ENCODE data around the gene NAB2.

Gene NAB2

GRCh38 chr12:57085999-57086492, 2.9 kb upstream of the NAB2 start:
- H2AK5ac ChIP-seq (ENCODE audit: low read length) = no peak overlapping the region
- no peak overlapping the region for H4K8ac ChIP-seq (ENCODE audit: low read depth, low read length)
- peaks cover 6% of the 10 kb centered on the region for H3K79me1 ChIP-seq (ENCODE audit: low read length)
- H3K56ac ChIP-seq (ENCODE audit: low read length) = peak overlapping the region; percentile 83
- no CpG with 5 or more reads among the region's 12 CpGs for WGBS (ENCODE audit: extremely low coverage, insufficient coverage, low lambda C conversion rate)
- H3K18ac ChIP-seq (ENCODE audit: low read length) = peak overlapping the region; percentile 71
- peaks cover 4% of the 10 kb centered on the region for H3K4me1 ChIP-seq (ENCODE audit: control insufficient read depth, low read depth, low read length)
- peak overlapping the region; percentile 41 for H3K27ac ChIP-seq (ENCODE audit: low read depth, low read length)
- no peak overlapping the region for H2BK5ac ChIP-seq (ENCODE audit: low read length)
- no peak overlapping the region for H4K5ac ChIP-seq (ENCODE audit: low read length)
- H2BK120ac ChIP-seq (ENCODE audit: low read depth, low read length) = no peak overlapping the region
- H3K4ac ChIP-seq (ENCODE audit: low read depth, low read length) = no peak overlapping the region
- DNase-seq = peak; percentile 42
- H3K4me2 ChIP-seq (ENCODE audit: low read length) = peak overlapping the region; percentile 42
- H3K27me3 ChIP-seq (ENCODE audit: insufficient read depth, low read length, poor library complexity) = no peaks in the 10 kb centered on the region
- no peaks in the 10 kb centered on the region for H3K36me3 ChIP-seq (ENCODE audit: control insufficient read depth, insufficient read depth, low read length)
- H3K23ac ChIP-seq (ENCODE audit: low read length) = peak overlapping the region; percentile 67
- peaks cover 8% of the 10 kb centered on the region for H3K79me2 ChIP-seq (ENCODE audit: control insufficient read depth, insufficient read depth, low read length)
- no peak overlapping the region for H3K4me3 ChIP-seq (ENCODE audit: low read length)
- H3K9ac ChIP-seq (ENCODE audit: low read length) = peak overlapping the region; percentile 59
- no peak overlapping the region for H2BK15ac ChIP-seq (replicated peaks; ENCODE audit: low read depth)

GRCh38 chr12:57086493-57087009, 2.4 kb upstream of the NAB2 start:
- Histone ChIP-seq H3K27ac (ENCODE audit: low read depth, low read length) (peak overlapping the region; percentile 97), H3K9ac (ENCODE audit: low read length) (peak overlapping the region; percentile 93), H4K5ac (ENCODE audit: low read length) (no peak overlapping the region), H2AK5ac (ENCODE audit: low read length) (no peak overlapping the region), H3K4ac (ENCODE audit: low read depth, low read length) (peak overlapping the region; percentile 95), H2BK120ac (ENCODE audit: low read depth, low read length) (peak overlapping the region; percentile 97), H3K79me2 (ENCODE audit: control insufficient read depth, insufficient read depth, low read length) (peaks cover 8% of the 10 kb centered on the region), H3K27me3 (ENCODE audit: insufficient read depth, low read length, poor library complexity) (no peaks in the 10 kb centered on the region), H2BK15ac (replicated peaks; ENCODE audit: low read depth) (peak overlapping the region; percentile 47), H3K23ac (ENCODE audit: low read length) (peak overlapping the region; percentile 59), H3K4me3 (ENCODE audit: low read length) (peak overlapping the region; percentile 52), H2BK5ac (ENCODE audit: low read length) (peak overlapping the region; percentile 23), H3K4me1 (ENCODE audit: control insufficient read depth, low read depth, low read length) (peaks cover 4% of the 10 kb centered on the region), H4K8ac (ENCODE audit: low read depth, low read length) (peak overlapping the region; percentile 67), H3K56ac (ENCODE audit: low read length) (peak overlapping the region; percentile 92), H3K4me2 (ENCODE audit: low read length) (peak overlapping the region; percentile 85), H3K18ac (ENCODE audit: low read length) (peak overlapping the region; percentile 95), H3K79me1 (ENCODE audit: low read length) (peaks cover 6% of the 10 kb centered on the region), H3K36me3 (ENCODE audit: control insufficient read depth, insufficient read depth, low read length) (no peaks in the 10 kb centered on the region)
- peak; percentile 89 for DNase-seq
- no CpG with 5 or more reads among the region's 14 CpGs for WGBS (ENCODE audit: extremely low coverage, insufficient coverage, low lambda C conversion rate)

GRCh38 chr12:57087010-57087690, 1.8 kb upstream of the NAB2 start:
- peak overlapping the region; percentile 97 for H3K23ac ChIP-seq (ENCODE audit: low read length)
- no peak overlapping the region for H4K5ac ChIP-seq (ENCODE audit: low read length)
- WGBS (ENCODE audit: extremely low coverage, insufficient coverage, low lambda C conversion rate) = no CpG with 5 or more reads among the region's 52 CpGs
- no peak overlapping the region for H2AK5ac ChIP-seq (ENCODE audit: low read length)
- peak overlapping the region; percentile 72 for H3K4me3 ChIP-seq (ENCODE audit: low read length)
- H2BK120ac ChIP-seq (ENCODE audit: low read depth, low read length) = peak overlapping the region; percentile 97
- peaks cover 3% of the 10 kb centered on the region for H3K36me3 ChIP-seq (ENCODE audit: control insufficient read depth, insufficient read depth, low read length)
- peak; percentile 84 for DNase-seq
- H3K18ac ChIP-seq (ENCODE audit: low read length) = peak overlapping the region; percentile 95
- peak overlapping the region; percentile 93 for H2BK5ac ChIP-seq (ENCODE audit: low read length)
- peaks cover 4% of the 10 kb centered on the region for H3K4me1 ChIP-seq (ENCODE audit: control insufficient read depth, low read depth, low read length)
- no peaks in the 10 kb centered on the region for H3K27me3 ChIP-seq (ENCODE audit: insufficient read depth, low read length, poor library complexity)
- peak overlapping the region; percentile 92 for H3K56ac ChIP-seq (ENCODE audit: low read length)
- peaks cover 8% of the 10 kb centered on the region for H3K79me2 ChIP-seq (ENCODE audit: control insufficient read depth, insufficient read depth, low read length)
- H3K27ac ChIP-seq (ENCODE audit: low read depth, low read length) = peak overlapping the region; percentile 97
- peaks cover 6% of the 10 kb centered on the region for H3K79me1 ChIP-seq (ENCODE audit: low read length)
- H3K9ac ChIP-seq (ENCODE audit: low read length) = peak overlapping the region; percentile 95
- peak overlapping the region; percentile 67 for H4K8ac ChIP-seq (ENCODE audit: low read depth, low read length)
- H3K4ac ChIP-seq (ENCODE audit: low read depth, low read length) = peak overlapping the region; percentile 95
- H3K4me2 ChIP-seq (ENCODE audit: low read length) = peak overlapping the region; percentile 86
- H2BK15ac ChIP-seq (replicated peaks; ENCODE audit: low read depth) = peak overlapping the region; percentile 47

GRCh38 chr12:57087691-57088353, 1.1 kb upstream of the NAB2 start:
- Histone ChIP-seq H2BK5ac (ENCODE audit: low read length) (peak overlapping the region; percentile 93), H3K4ac (ENCODE audit: low read depth, low read length) (peak overlapping the region; percentile 95), H3K4me3 (ENCODE audit: low read length) (peak overlapping the region; percentile 72), H3K18ac (ENCODE audit: low read length) (peak overlapping the region; percentile 95), H3K23ac (ENCODE audit: low read length) (peak overlapping the region; percentile 97), H3K36me3 (ENCODE audit: control insufficient read depth, insufficient read depth, low read length) (peaks cover 6% of the 10 kb centered on the region), H2BK15ac (replicated peaks; ENCODE audit: low read depth) (peak overlapping the region; percentile 15), H3K9ac (ENCODE audit: low read length) (peak overlapping the region; percentile 95), H3K79me1 (ENCODE audit: low read length) (peaks cover 6% of the 10 kb centered on the region), H2AK5ac (ENCODE audit: low read length) (no peak overlapping the region), H4K8ac (ENCODE audit: low read depth, low read length) (no peak overlapping the region), H3K27me3 (ENCODE audit: insufficient read depth, low read length, poor library complexity) (no peaks in the 10 kb centered on the region), H4K5ac (ENCODE audit: low read length) (no peak overlapping the region), H3K4me2 (ENCODE audit: low read length) (peak overlapping the region; percentile 92), H3K27ac (ENCODE audit: low read depth, low read length) (peak overlapping the region; percentile 97), H3K56ac (ENCODE audit: low read length) (peak overlapping the region; percentile 92), H3K4me1 (ENCODE audit: control insufficient read depth, low read depth, low read length) (peaks cover 4% of the 10 kb centered on the region), H3K79me2 (ENCODE audit: control insufficient read depth, insufficient read depth, low read length) (peaks cover 8% of the 10 kb centered on the region), H2BK120ac (ENCODE audit: low read depth, low read length) (peak overlapping the region; percentile 97)
- peak; percentile 98 for DNase-seq
- no CpG with 5 or more reads among the region's 37 CpGs for WGBS (ENCODE audit: extremely low coverage, insufficient coverage, low lambda C conversion rate)

GRCh38 chr12:57089271-57090245, 644 bp downstream of the NAB2 start:
- no peak overlapping the region for H4K8ac ChIP-seq (ENCODE audit: low read depth, low read length)
- H4K5ac ChIP-seq (ENCODE audit: low read length) = no peak overlapping the region
- H3K23ac ChIP-seq (ENCODE audit: low read length) = peak overlapping the region; percentile 85
- H3K36me3 ChIP-seq (ENCODE audit: control insufficient read depth, insufficient read depth, low read length) = peaks cover 6% of the 10 kb centered on the region
- no peak overlapping the region for H2BK15ac ChIP-seq (replicated peaks; ENCODE audit: low read depth)
- H3K4me2 ChIP-seq (ENCODE audit: low read length) = peak overlapping the region; percentile 96
- peak overlapping the region; percentile 11 for H3K18ac ChIP-seq (ENCODE audit: low read length)
- H2BK120ac ChIP-seq (ENCODE audit: low read depth, low read length) = no peak overlapping the region
- peaks cover 11% of the 10 kb centered on the region for H3K4me1 ChIP-seq (ENCODE audit: control insufficient read depth, low read depth, low read length)
- H3K56ac ChIP-seq (ENCODE audit: low read length) = peak overlapping the region; percentile 98
- peak overlapping the region; percentile 94 for H3K9ac ChIP-seq (ENCODE audit: low read length)
- H3K4ac ChIP-seq (ENCODE audit: low read depth, low read length) = peak overlapping the region; percentile 89
- peak overlapping the region; percentile 9 for H2BK5ac ChIP-seq (ENCODE audit: low read length)
- H3K79me2 ChIP-seq (ENCODE audit: control insufficient read depth, insufficient read depth, low read length) = peaks cover 8% of the 10 kb centered on the region
- H3K79me1 ChIP-seq (ENCODE audit: low read length) = peaks cover 6% of the 10 kb centered on the region
- peak overlapping the region; percentile 58 for H3K4me3 ChIP-seq (ENCODE audit: low read length)
- no CpG with 5 or more reads among the region's 45 CpGs for WGBS (ENCODE audit: extremely low coverage, insufficient coverage, low lambda C conversion rate)
- no peak overlapping the region for H2AK5ac ChIP-seq (ENCODE audit: low read length)
- peak; percentile 49 for DNase-seq
- H3K27ac ChIP-seq (ENCODE audit: low read depth, low read length) = peak overlapping the region; percentile 53
- H3K27me3 ChIP-seq (ENCODE audit: insufficient read depth, low read length, poor library complexity) = no peaks in the 10 kb centered on the region
